HG03159 (cell line): ENCODE data around the gene HDGF.

ENCODE experiments used
- ATAC-seq: cut with Tn5 transposase; IDR thresholded peaks from one replicate; pipeline ENCODE4 v1.9.1; 2021; ENCODE audit warnings: mild to moderate bottlenecking, moderate library complexity; ENCODE audit not compliant: unreplicated experiment

Gene HDGF

DNA sequence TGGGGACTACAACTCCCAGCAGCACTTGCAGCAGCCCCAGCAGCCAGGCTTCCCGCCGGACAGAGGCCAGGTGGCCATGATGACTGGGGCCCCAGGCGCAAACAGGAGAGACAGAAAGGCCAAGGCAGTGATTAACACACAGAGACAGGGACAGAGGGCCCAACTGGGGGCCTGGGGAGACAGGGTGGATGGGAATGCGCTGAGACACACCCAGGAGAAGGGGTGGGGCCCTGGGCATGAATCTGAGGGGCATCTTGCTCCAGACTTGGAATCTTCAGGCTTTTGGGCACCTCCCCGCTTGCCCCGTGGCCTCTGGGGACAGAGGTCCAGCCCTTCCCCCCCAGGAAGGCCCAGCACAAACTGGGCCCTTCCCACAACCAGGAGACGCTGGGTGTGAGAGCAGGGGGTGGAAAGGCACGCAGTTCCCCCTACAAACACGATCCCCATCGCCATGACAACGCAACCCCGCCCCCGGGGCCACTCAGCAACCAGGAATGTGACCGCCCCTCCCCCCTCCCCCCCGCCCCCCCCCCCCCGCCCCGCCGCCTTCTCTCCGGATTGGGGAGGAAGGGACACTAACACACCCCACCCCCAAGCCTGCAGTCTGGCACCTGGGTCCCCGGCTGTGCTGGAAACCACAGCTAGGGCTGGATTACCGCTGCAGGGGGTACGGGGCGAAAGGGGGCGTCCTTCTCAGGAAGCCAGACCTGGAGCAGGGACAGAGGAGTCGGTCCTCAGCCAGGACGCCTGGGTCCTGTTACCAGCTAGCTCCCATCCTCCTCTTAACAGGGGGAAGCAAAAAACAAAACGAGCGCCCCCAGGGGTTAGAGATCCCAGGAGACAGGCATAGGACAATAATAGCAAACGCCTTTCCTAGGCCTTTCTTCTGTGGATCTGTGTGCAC, 4.5 kb downstream of the HDGF start:
- no peak for ATAC-seq

DNA sequence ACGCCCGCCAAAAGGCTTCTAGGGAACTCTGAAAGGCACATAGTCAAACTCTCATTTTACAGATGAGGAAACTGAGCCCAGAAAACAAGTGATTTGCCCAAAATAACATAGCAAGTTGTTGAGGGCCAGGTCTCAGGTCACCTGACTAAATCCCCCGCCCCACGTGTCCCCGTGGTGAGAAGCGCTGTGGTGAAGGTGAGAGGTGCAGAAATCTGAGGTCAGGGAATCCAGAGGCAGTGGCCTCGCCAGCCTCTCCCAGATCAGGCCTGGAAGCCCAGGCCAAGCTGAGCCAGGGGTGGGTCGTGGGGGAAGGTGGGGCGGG, 5.1 kb downstream of the HDGF start:
- no peak for ATAC-seq

DNA sequence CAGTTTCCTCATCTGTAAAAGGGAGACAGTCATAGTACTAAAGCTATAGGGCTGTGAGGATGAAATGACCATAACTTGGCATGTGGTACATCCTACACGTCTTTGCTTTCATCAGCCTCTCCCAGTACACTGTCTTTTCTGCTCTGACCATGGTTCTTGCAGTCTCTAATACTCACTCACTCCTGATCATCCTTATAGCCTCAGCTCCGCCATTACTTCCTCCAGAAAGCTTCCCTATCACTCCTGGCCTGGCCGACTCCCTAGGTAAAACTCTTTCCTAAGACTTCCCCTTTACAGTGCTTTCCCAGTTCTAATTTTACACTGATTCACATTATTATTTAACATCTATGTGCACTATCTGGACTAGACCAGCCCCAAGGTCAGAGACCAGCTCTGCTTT, 5.6 kb downstream of the HDGF start:
- no peak for ATAC-seq

DNA sequence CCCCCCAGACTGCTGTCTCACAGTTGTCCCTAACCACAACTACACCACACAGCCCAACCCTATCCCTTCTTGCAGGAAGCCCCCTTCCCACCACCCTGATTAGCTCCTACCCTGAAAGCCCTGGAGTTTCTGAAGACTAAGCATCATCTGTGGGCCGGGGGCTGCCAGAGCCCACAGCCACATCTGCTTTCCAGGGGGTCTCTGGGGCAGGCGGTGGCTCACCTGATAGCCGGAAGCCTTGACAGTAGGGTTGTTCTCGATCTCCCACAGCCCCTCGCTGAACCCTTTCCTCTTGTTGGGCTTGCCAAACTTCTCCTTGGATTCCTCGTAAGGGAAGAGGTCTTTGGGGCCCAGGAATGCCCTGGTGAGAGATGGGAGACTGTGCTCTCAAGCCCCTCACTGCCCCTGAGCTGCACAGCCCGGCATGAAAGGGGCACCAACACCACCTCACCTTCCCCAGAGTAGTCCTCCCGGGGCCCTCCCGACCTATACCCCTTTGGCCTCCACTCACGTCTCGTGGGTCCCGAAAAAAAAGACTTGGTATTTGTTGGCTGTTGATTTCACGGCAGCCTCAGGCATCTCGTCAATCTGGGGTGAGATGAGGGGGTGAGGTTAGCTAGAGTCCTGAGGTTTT, 6.6 kb downstream of the HDGF start:
- no peak for ATAC-seq

DNA sequence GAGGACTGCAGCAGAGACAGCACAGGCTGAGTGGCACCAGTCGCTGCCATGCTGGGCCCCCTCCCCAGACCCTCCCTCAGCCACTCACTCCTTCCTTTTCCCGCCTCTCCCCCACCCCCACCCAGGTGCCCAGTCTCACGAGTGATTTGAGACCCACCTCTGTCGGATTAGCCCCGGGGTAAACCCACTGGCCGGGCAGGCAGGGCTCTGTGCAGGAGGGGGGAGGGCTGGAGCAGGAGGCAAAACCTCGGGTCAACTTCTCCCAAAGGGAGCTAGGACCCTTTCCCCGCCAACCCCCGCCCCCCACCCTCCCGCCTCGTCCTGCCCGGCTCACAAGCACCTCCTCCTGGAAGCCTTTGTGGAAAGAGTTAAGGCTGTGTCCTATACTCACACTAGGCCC, 7.1 kb downstream of the HDGF start:
- no peak for ATAC-seq

DNA sequence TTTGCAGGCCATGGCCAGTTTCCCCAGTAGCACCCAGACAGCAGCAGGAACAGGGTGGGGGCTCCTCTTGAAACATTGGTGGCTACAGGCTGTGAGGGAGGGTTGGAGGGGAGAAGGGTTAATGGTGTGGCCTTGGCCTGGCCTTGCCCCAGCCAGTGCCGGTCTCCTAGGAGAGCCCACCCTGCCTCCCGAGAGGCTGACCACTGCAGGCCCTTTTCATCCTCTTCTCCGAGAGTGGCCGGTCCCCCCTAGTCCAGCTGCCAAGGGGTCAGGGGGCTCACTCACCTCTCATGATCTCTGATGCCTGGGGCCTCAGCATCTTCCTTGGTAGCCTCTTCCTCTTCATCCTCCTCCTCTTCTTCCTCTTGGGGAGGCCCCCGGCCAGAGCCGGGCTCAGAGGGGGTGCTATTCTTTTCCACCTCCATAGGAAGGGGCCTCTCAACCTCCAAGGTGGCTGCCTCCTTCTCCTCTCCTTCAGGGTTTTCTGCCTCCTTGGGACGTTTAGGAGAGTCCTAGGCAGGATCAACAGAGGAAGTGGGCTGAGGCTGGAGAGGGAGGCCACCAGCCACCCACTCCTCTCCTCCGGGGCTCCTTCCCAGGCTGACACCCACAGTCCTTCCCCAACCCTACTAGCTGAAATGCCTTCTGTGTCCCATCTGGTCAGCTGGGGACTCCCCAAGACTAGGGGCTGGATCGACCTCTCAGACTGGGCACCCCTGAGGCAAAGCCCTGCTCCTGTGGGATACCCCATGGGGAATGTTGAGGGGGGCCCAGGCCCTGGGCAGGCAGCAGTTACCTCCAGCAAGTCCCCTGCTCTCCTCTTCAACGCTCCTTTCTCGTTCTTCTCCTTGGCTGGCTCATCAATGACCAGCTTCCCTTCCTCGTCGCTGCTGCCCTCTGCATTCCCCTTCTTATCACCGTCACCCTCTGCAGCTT, 7.8 kb downstream of the HDGF start:
- no peak for ATAC-seq

DNA sequence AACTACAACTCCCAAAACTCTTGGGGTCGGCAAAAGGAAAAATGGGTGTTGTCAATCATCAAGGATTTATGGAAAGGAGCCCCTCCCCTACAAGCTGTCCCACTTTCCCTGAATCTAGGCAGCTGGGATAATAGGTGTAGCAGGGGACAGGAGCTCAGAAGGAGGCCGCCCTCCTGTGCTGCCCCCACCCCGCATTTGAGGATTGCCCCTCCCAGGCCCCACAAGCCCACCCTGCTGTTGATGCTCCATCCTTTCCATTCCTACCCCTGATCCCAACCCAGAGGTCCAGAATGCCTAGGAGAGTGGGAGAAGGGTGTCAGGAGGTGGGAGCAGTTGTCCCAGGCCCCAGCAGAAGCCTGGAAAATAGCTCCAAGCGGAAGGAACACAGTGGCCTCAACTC, 8.7 kb downstream of the HDGF start:
- no peak for ATAC-seq

DNA sequence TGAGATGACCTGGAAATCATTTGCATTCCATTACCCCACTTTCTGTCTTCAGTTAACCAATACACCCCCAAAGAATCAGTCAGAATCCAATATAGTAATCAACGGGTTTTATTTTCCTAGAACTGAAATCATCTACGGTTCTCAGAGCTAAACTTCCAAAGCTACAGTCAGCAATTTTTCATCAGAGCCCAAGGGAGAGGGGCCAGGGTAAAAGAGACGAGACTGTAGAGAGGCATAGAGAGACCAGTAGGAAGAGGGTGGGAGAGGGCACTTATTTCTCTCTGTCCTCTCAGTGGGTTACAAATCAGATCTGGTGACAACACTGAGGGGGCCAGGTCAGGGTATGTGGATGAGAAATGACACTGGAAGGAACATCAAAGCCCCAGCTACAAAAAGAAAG, 9.5 kb downstream of the HDGF start:
- ATAC-seq: no peak

DNA sequence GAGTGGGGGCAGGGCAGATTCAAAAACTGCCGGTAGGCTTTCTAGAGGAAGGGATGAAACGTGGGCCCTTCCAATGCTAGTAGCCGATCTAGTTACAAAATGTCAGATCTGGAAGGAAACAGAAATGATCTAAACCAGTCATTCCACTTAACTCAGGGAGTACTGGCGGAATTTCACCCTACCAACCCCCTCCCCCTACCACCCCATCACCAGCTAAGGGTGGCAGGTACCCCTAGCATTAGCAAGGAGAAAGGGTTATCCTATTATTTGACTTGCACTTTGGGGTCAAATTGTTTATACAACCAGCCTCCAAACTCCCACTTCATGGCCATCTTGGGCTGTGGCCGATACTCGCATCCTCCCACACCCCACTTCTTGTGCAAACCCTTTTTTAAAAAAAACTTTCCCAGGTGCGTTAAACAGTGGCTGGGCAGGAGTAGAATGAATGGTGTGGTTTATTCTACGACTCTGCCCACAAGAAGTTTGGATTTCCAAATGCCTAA, 9.9 kb downstream of the HDGF start:
- no peak for ATAC-seq

DNA sequence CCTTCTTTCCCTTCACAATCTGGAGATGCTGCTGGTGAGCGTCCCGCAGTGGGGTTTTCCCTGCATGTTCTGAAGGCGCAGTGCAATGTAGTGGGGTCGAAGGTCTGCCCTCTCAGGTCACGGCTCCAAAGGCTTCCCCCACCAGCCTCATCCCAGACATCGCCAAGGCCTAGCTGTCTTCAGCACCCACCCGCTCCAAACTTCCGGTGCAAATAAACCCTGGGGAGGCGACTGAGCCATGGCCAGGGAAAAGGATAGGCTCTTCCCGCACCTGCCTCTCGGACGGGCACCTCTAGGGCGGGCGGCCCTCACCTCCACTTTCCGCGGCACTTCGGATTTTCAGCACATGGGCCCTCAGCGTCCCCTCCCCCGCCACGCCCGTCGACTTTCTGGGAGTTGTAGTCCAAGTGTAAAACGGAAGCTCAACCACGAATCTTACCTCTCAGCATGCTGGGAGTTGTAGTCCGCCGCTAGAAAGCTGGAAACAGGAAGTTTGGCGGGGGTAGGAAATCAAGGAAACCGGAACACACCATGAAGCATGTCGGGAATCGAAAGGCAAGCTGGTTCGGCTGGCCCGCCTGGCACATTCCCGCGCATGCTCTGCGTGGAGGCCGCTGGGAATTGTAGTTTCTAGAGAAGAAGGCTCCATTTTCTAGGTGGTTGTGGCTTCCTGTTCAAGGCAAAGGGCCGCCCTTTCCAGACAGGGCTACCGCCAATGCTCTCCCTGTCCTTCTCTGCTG, 10.6 kb downstream of the HDGF start, which contains the start of gene MRPL24:
TSS of gene MRPL24 (minus strand) at position 348 of the 740 bp plus-strand sequence. CDS start 2,384 bp downstream, outside the sequence.
- peak; percentile 81 for ATAC-seq

DNA sequence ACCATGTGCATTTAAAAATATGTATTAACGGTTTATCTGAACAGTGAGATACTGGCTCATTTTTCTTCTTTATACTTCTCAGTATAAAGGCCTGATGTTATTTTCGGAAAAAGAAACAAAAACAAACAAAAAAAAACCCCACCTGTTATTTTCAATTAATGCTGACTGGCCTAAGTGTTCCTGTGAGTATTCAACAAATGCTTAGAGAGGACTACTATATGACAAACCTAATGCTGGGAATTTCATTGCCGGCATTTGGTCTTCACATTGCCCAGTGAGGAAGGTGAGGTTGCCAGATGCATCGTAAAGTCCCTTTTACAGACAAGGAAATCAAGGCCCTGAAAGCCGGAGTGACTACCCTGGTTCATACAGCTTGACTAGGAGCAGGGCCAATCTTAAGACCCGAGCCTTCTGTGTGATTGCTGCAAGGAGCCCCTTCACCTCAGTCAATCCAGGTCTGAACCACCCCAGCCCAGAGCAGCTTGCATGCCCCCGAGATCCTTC, 11.2 kb downstream of the HDGF start:
- ATAC-seq: peak; percentile 1

DNA sequence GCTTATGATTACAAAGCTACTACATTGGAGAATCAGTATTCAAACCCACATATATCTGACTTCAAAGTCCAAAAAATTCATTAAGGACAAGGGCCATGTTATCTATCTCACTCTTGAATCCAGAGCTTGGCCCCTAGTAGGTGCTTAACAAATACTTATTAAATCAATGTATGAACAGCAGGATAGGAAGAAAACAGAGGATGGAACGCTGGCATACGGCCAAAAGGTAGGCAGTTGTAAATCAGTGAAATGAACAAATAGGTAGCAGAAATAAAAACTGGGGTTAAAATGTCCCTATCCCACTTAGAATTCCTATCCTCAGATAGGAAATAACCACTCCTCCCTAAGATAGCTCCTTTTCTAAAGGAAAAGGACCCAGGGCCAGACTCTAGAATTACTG, 12.6 kb downstream of the HDGF start:
- ATAC-seq: no peak

DNA sequence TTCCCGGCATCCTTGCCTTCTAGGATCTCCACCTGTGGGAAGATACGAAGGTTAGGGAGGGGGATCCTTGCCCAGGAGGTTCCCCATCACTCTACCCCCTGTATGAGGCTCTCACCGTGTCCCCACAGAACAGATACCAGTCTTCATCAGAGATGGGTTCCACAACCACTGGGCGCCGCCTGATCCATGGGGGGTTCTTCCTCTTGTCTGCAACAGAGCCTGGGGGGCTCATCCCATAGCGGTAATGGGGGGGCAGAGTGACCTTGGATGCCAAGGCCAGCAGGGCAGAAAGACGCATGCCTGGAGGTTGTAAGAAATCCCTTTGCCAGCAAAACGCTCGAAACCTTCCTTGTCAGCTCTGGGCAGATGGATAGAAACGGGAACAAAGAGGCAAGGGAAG, 13.1 kb downstream of the HDGF start:
- ATAC-seq: no peak

DNA sequence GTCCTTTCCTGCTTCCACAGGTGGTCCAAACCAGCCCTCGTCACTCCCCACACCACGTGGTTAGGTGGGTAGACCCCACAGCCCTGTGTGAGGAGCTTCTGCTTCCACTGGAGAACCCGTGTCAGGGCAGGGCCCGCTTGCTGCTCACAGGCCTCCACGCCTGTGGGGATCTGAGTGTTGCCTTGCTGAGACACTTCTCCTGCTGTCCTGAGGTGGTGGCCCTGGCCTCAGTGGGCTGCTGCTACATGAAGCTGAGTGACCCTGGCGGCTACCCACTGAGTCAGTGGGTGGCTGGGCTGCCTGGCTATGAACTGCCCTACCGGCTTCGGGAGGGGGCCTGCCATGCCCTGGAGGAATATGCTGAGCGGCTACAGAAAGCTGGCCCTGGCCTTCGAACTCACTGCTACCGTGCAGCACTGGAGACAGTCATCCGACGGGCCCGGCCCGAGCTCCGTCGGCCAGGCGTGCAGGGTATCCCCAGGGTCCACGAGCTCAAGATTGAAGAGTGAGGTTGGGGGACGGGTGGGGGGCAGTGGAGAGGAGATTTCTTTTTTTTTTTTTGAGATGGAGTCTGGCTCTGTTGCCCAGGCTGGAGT, 17.4 kb downstream of the HDGF start:
- ATAC-seq: no peak

DNA sequence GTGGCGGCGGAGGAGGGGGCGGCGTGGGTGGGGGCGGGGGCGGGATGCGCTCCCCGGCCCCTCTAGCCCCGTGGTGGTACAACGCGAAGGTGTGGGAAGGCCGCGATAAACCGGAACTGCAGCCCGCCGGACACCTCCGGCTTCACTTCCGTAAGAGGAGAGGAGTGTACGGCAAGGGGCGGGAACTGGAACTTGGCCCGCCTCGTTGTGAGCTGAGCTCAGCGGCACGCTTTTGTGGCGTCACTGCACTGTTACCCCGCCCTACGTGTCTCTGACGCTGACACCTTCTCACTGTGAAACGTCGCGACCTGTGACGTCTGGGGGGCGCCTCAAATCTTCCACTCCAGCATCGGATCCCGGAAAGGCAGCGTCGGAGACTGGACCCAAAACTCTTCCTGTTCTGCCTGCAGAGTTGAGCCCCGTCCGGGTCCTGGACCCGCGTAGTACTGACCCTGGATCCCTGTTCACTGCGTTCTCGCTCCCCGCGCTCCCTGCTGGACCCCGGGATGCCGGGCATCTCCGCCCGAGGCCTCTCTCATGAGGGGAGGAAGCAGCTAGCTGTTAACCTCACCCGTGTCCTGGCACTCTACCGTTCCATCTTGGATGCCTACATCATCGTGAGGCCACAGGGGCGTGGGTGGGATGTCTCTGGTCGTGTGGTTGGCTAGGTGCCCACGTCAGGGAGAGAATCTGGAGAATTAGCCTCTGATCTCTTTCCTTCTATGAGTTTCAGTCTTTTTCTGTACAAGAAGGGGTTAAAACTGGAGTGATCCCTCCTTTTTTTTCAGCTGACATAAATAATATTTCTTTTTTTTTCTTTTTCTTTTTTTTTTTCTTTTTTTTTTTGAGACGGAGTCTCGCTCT, 22.6 kb downstream of the HDGF start, which contains the start of gene ISG20L2:
TSS of gene ISG20L2 (minus strand) at position 168 of the 864 bp plus-strand sequence. CDS start 1,114 bp downstream, outside the sequence.
- peak; percentile 83 for ATAC-seq

DNA sequence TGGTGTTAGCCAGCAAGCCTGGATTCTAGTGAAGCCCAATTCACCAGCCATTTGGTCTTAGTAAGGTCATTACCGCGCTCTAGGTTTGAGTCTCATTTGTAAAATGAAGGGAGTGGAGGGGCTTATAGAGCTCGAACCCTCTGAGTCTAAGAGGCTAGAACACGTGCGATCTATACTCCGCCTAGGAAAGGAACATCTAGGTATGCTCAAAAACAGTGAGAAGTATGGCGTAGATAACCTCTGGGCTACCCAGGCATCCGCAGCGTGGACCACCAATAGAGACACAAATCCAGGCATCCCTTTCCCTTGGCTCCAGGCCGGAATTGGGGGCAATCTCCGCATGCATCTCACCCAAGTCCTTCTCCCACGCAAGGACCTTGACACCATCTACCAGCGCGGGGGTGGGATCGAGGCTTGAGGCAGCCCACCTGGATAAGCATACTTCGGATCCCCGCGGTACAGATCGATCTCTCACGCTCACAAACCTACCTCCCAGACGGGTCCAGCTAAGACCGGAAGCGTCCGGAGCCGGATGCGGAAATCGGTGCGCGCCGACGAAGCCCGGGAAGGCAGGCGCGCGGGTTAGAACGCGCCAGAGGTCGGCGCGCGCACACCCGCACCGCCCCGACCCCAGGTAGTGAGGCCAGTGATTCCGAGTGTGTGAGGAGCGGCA, 23.4 kb downstream of the HDGF start, which contains the start of gene METTL25B:
TSS of gene METTL25B (plus strand) at position 544 of the 673 bp plus-strand sequence. CDS start 636 bp downstream, outside the sequence.
- peak; percentile 56 for ATAC-seq

DNA sequence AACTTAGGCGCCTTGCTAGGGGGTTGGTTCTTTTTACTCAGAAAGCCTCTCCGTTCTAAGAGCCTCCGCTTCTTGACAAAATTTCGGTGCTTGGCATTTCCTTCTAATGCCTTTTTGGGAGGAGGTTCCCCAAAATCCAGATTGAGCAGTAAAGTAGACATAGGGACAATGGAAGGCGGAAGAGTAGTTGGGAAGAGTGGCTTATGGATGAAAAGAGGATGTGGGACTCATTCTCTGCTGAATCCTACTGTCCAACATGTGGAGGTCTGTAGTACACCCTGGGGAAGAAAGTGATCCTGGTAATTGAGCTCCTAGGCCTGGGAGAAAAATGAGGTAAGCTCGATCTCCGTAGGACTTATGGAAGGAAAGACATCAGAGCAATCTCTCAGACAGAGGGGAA, 24.0 kb downstream of the HDGF start:
- ATAC-seq: no peak
